Right renal pelvis (tissue), 4 donors: ENCODE measurements around the gene ID3. TPM values are rescaled to one million over a fixed set of nuclear protein-coding genes. Genes with fewer than 3 reads are reported as not detected.

Experiments used
- DNase-seq, 4 donors: peaks; one replicate each; pipeline ENCODE4 v3.0.0-alpha.2; 2013; ENCODE audit warnings: low read depth in 4 of 4, low spot score in 3 of 4, missing footprints in 1 of 4
- polyA plus RNA-seq, 4 donors: library from polyadenylated mRNA; unstranded; fragments of 120-200 nt; gene quantifications; one replicate each; pipeline ENCODE4 v1.2.1, GENCODE V29; 2013; ENCODE audit not compliant: insufficient read length in 4 of 4

The ID3 gene, protein sequence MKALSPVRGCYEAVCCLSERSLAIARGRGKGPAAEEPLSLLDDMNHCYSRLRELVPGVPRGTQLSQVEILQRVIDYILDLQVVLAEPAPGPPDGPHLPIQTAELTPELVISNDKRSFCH
- 100 to 1,000 TPM; 304 to 373 (median 349) TPM for polyA plus RNA-seq

DNA sequence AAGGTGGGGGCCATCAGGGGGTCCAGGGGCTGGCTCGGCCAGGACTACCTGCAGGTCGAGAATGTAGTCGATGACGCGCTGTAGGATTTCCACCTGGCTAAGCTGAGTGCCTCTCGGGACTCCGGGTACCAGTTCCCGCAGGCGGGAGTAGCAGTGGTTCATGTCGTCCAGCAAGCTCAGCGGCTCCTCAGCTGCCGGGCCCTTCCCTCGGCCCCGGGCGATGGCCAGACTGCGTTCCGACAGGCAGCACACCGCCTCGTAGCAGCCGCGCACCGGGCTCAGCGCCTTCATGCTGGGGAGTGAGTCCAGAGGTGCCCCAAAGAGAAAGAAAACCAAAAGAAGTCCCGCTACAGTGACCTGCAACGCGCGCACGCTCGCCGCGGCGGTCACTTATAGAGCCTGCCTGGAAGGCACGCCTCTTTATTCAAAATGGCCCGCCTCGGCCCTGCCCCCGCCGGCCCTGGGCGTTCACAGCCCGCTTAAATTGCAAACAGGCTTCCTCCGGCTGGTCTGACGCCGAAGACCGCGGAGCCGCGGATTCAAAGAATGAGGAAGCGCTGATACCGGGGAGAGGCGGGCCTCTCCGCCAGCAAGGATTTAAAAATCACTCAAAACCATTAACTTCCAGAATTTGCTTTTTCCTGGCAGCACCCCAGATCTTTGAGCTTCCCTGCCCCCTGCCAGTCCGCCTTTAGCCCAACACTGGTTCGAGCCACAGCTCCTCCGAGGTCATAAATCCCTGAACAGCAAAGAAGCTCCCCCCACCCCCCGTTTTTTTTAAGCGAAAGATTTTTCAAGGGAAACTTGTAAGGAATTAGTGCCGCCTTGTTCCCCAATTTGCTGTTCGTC, at the start of gene ID3:
ID3 (minus strand) TSS at position 366 of the 849 bp plus-strand sequence; CDS start at position 291, 75 bp downstream.
- peak; percentile 92 to 95 (median 94) for DNase-seq

DNA sequence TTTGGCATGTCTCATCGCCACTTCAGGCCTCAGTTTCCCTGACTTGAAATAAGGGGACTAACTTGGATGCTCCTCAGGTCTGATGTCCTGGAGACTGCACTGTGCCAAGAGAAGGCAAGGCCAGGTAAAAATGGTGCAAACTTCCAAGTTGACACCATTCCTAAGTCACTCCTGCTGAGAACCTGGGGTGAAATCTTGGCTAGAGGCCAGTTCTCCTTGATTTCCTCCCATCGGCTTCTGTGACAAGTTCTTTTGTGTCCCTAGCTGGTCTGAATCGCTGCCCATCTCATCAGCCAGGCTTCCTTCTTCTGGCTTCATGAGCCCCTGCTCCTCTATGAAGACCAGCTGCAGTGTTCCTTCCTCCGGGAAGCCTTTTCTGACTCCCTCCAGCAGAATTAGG, 48.6 kb upstream of the ID3 start:
- no peak for DNase-seq

DNA sequence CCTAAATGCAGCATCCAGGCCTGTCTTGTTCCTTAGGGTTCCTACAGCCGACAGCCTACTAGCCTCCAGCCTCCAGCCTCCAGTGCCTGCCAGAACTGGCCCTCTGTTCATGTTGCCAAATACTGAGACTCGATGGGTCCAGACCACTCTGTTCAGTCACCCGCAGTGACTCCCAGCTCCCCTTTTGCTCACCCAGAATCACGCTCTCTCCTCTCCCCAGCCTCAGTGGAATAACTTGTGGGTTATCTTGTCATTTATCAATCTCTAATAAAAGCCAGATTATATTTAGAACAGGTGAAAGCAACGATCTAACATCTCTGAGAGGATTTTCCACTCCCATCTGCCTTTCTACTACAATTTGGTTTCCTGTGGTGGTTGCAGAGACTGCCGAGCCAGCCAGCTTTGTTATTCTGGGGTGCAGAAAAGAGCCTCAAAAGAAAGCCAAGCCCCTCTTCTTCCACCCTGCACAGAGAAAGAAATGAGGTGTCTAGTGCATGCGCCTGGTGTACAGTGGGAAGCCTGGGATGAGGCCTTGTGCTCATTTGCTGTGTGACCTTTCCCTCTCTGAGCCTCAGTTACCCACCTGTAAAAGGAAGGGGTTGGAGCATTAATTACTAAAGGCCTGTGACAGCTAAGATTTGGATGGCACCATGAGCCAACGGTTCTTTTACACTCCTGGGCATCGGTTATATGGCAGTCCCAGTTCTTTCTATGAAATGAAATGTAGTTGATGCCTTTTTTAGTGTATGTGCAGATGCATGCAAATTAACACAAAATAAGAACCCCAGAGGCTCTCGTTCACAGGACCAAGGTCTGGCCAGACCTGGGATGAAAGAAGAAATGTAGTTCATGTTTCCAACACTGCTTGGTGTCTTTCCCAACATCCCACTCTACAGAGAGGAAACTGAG, 42.9 kb upstream of the ID3 start:
- no peak for DNase-seq

DNA sequence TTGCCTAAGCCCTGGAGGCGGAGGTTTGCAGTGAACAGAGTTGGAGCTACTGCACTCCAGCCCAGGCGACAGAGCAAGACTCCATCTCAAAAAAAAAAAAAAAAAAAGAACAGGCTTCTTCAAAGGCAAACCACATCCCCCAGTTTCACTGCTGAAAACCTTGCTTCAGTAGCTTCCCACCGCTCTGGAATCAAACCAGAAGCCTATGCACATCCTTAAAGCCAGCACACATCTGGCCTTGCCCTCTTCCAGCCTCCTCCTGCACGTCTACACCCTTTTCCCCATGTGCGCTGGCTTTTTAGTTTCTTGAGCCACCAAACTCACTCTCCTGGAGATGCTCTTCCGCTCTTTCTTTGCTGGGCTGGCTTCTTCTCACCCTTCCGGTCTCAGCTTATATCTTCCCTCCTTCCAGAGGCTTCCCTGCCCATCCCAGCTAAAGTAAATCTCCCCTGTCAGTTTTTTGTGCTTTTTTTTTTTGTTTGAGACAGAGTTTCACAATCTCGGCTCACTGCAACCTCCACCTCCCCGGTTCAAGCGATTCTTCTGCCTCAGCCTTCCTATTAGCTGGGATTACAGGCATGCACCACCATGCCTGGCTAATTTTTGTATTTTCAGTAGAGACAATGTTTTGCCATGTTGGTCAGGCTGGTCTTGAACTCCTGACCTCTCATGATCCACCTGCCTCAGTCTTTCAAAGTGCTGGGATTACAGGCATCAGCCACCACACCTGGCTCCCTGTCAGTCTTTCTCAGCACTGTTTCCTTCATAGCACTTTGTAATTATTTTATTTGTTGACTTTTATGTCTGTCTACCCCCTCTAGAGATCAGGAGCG, 42.0 kb upstream of the ID3 start:
- no peak for DNase-seq

DNA sequence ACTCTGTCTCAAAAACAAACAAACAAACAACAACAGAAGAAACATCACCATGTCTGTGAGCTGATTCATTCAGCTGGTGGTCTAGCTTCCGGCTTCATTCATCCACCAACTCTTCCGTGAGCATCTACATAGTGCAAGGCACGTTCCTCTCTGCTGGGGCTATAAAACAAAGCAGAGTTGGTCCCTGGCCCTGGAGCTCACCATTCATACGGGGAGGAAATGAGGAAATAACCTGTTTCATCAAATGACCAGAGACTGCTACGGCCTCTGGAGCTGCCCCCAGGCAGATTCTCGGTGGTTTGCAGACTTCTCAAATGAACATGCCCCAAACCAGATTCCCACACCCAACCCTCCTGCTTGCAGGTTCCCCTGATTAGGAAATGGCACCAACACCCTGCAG, 41.0 kb upstream of the ID3 start:
- DNase-seq, result no peak

DNA sequence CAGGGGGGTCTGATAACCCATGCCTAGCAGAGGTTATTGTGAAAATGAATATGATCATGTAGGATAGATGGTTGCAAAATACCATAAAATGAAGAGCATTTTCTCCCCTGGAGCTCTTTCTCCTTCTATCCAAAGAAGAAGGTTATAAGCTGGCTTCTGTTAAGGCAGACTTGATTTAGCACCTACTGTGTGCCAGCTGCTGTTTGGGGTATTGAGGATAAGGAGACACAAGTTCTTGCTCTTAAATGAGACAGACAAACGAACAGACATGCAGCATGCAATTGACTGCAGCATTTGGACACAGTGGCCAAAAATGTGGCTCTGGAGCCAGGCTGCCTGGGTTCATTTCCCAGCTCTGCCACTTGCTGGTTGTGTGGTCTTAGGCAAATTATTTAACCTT, 39.8 kb upstream of the ID3 start:
- DNase-seq, result no peak

DNA sequence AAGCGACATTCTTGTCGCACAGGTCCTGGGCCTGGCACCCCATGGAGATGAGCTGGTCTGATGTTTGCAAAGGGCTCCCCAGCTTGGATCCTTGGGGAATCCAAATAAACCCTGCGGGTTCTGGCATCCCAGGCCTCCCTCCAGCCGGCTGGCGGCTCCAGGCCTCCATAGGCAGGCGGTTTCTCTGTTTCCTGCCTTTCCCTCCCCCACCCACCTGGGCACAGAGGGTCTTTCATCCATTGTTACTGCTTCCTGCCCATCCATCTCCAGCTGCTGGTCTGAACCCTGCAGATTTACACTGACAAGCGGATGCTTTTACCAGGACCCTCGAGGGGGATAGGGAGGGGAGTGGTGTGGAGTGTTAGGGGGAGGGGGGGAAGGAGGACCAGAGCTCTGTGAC, 39.1 kb upstream of the ID3 start:
- no peak for DNase-seq

DNA sequence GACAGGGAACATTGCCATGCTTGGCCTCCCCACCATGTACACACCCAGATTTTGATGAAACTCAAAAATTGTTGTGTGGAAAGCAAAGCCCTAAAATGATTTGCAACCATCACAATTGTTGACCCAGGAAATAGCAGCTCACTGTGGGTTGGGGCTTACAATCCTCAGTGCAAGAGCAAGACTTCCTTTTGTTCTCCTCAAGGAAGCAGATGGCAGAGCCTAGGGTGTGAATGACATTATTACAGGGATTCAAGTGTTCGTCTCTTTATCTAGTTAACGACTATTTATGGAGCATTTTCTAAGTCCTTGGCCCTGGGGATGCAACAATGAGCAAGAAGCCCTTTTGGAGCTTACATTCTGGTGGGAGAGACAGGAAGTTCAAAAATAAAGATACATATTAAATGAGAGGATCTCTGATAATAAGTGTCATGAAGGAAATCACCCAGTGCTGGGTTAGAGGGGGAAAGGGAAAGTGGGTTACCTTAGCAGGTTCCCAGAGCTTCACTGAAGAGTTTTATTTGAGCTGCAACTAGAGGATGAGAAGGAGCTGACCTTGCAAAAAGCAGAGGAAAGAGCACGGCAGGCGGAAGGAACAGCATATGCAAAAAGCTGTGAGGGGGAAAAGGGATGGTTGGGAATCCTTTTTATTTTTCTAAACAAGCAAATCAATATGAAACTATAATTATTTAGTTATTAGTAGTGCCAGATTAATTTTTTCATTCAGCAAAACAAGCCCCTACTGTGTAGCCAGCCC, 38.5 kb upstream of the ID3 start:
- no peak for DNase-seq

DNA sequence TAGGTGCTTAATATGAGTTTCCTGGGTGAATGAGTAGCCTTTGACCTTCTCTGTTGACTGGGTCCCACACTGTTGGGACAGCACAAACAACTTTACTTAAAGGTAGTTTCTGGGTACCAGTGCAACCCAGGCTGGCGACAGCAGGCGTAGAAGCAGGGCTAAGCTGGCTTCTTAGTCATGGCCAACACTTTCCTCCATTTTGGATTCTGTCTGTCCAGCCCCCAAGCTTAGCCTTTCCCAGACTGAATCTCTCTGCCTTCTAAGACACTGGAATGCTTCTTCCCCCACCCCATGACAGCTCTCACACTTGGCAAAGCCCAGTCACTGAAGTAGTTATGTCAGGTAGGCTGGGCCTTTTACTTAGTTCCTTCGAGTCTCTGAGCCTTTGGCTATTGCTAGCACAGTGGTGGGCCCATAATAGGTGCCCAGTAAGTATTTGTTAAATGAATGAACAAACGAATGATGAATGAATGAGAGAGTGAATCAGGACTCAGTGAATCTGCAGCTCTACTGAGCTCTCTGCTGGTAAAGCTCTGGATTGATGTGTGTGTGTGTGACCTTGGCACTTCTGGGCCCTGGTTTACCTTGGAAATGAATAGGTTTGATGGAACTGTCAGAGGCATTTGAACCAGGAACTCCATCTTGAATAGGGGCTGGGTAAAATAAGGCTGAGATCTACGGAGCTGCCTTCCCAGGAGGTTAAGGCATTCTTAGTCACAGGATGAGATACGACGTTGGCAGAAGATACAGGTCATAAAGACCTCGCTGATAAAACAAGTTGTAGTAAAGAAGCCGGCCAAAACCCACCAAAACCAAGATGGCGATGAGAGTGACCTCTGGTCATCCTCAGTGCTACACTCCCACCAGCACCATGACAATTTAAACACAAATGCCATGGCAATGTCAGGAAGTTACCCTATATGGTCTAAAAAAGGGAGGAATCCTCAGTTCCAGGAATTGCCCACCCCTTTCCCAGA, 37.4 kb upstream of the ID3 start:
- DNase-seq, result no peak

DNA sequence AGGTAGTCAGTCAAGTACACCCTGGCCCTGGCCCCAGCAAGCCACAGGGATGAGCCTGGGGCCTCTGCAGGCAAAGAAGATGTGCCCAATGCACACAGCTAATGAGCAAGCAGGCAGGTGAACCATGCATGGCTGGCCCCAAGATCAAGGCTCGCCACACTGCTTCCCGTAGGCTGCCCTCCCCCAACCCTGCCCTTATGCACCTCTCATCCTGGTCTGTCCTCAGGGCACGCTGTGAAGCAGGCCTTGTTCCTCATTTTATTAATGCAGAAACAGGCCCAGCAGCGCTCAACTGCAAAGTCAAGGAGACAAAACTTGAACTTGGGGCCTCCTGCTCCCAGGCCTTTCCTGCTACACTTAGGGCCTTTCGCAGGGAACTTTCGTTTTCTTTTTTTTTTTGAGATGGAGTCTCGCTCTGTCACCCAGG, 35.6 kb upstream of the ID3 start:
- no peak for DNase-seq

DNA sequence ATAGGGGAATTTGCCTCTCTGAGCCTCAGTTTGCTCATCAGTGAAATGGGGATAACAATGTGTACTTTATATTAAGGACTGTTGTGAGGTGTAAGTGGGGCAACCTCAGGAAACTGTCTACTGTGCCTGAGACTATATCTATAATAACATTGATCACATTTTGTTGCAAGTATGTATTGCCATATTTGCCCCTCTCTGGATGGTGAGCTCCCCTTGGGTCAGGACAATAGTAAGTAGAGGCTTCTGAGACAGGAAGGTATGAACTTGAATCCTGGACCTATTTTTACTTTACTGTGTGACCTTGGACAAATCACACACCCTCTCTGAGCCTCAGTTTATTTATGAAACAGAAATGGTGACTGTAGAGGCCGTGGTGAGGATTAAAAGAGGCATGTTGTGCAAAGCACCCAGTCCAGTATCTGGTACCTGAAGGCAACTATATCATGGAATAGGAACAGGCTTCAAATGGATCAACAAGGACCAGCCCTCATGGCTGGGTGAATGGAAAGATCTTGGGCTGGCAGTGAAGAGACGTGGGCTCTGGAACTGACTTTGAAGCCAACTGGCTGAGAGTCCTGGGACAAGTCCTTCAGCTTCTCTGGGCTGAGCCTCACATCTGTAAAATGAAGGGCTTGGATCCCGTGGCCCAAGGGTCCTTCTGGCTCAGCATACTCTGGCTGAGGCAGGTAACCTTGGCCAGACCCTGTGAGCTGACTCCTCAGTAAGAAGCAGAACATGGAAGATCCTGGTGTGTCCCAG, 35.0 kb upstream of the ID3 start:
- no peak for DNase-seq

DNA sequence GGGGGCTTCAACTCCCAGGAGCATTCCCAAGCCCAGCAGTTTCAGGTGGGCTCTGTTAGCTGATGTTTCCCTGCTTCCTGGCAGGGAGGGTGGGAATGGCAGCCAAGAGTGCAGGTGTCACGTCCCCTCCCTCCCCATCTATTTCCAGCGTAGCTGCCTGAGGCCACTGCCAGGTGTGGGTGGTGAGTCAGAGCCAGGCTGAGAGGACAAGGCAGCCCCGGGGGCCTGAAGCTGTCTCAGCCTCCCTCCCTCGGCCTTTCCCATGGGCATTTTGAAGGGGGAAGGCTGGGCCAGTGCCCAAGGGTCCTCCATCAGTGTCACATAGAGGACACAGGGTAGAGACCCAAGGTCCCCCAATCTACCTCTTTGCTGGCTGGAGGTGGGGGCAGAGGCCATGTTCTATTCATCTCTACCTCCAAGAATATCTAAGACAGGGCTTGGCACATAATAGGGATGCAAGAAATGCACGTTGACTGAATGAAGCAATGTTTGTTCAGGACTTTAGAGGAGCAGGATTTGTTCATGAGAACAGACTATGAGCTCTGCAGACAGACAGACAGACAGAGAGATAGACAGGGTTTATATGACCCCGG, 34.4 kb upstream of the ID3 start:
- DNase-seq, result no peak

DNA sequence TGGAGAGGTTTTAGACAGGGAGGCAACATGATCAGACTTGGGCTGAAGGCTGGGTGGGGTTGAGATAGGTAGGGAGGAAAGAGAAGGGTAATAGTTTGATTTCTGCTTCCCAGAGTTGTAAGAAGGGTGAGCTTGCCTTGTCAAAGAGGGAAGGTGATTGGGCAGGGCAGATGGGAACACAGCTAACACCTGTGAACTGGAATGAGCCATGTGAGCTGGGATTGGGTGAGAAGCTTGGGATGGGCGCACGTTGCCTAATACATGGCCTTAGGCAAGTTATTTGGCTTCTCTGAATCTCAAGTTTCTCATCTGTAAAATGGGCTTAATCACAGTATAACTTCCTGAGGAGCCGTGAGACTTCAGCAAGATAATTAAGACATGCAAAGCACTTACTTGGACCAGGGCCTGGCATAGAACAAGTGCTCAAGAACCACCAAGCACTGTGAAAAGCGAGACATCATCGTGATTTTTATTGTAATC, 33.8 kb upstream of the ID3 start:
- DNase-seq, result no peak

DNA sequence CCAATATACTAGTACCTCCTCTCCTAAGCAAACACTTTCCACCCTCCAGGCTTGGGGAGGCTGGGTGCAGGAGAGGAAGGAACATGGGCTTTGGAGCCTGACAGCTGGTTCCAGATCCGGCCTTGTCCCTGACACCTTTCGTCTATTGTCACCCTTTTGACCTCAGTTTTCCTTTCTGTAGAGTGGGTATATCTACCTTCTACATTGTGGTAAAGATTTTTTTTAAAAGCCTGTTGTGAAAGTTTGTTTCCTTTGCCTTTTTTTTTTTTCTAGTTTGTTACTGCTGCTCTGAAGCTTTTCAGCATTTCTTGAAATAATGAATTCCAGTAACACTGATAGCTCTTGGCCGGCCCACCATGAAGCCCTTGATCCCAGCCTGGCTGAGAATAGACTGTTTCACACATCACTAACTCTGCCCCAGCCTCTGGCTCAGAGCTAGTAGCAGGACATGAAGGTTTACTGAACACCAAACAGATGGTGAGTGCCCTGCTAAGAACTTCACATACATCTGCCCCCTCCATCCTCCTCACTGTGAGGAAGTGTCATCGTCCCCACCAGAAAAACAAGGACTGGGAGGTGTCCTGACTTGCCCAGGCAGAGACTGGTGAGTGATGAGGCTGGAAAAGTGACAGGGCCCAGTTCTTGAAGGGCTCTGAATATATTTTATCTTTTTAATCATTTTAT, 33.0 kb upstream of the ID3 start:
- no peak for DNase-seq

DNA sequence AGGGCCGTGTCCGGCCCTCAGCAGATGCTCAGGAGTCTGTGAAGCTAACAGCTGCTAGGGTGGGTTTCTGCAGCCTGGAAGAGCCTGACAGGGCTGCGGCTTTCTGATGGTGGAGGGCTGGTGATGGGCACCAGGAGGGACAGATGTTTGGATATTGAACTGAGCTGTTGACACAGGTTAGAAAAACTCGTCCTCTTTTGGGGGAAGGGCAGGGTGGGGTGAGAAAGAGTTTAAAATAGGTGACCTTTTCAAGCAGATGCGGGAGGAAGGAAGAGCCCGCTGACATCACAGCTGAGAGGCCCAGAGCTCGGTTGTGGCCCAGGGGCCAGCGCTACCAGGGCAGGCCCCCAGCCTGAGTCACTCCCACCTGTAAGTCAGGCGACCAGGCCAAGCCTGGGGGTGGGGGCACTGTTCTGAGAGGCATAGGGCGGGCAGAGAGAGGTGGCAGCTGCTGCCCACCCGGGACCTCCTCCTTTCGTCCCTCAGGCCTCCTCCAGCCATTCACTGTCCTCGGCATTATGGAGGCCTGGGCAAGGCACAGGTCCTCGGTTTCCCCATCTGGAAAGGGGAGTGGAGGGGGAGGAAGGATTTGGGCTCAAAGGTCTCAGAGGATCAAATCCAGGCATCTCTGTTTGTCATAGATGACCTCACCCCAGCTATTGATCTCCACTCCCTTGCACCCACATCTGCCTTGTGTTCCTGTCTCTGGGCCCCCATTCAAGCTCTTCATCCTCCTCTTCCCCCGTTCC, 32.3 kb upstream of the ID3 start:
- no peak for DNase-seq
